KOPT-K1 (cell line): ENCODE results near the gene CRISP1.
"Not testable (repeated sequence)": the region's sequence is repeated elsewhere in the genome, so short reads cannot be mapped to it uniquely, and the experiment has no call there.

Source experiments
- H3K27ac ChIP-seq: fragments of 200-600 bp; sonication (generic); 2 replicates; pipeline ENCODE4 v1.5.1; 2016; ENCODE audit warnings: antibody characterized with exemption, mild to moderate bottlenecking, low read depth, low read length; ENCODE audit not compliant: poor library complexity, severe bottlenecking
- H3K36me3 ChIP-seq: fragments of 200-600 bp; sonication (generic); 2 replicates; pipeline ENCODE4 v1.5.1; 2017; ENCODE audit warnings: antibody characterized with exemption, mild to moderate bottlenecking, low read length, moderate library complexity; ENCODE audit not compliant: insufficient read depth
- H3K9me3 ChIP-seq: fragments of 200-600 bp; sonication (generic); 2 replicates; pipeline ENCODE4 v1.5.1; 2017; ENCODE audit warnings: antibody characterized with exemption, low read length, mild to moderate bottlenecking; ENCODE audit not compliant: insufficient read depth, poor library complexity, severe bottlenecking

The CRISP1 gene

GRCh38 chr6:49801525-49801924, 64.8 kb downstream of the CRISP1 start:
- Histone ChIP-seq H3K9me3 (no peaks in the 10 kb centered on the region), H3K36me3 (no peaks in the 10 kb centered on the region), H3K27ac (no peak overlapping the region)

- H3K27ac ChIP-seq = no peak overlapping the region
- no peaks in the 10 kb centered on the region for H3K36me3 ChIP-seq
- no peaks in the 10 kb centered on the region for H3K9me3 ChIP-seq
Observed at GRCh38 chr6:49799090-49799489, 67.2 kb downstream of the CRISP1 start.

GRCh38 chr6:49796842-49797455, 69.4 kb downstream of the CRISP1 start:
- H3K36me3 ChIP-seq, H3K9me3 ChIP-seq, H3K27ac ChIP-seq: not testable (repeated sequence)

GRCh38 chr6:49790341-49790740, 76.0 kb downstream of the CRISP1 start:
- Histone ChIP-seq H3K36me3 (no peaks in the 10 kb centered on the region), H3K9me3 (no peaks in the 10 kb centered on the region), H3K27ac (no peak overlapping the region)

GRCh38 chr6:49787176-49787575, 79.2 kb downstream of the CRISP1 start, which contains the start of gene PGK2:
Gene PGK2 (minus strand): TSS chr6:49787285. CDS start chr6:49787187, 98 bp downstream.
- H3K9me3 ChIP-seq = no peaks in the 10 kb centered on the region
- H3K27ac ChIP-seq = no peak within 1 kb of the TSS
- H3K36me3 ChIP-seq = no peaks in the 10 kb centered on the region

GRCh38 chr6:49784272-49784671, 82.1 kb downstream of the CRISP1 start:
- Histone ChIP-seq H3K36me3 (no peaks in the 10 kb centered on the region), H3K27ac (no peak overlapping the region)

More at GRCh38 chr6:49784272-49784671, 82.1 kb downstream of the CRISP1 start:
- no peaks in the 10 kb centered on the region for H3K9me3 ChIP-seq
